ENCODE measurements around the gene SESN1.

DNA sequence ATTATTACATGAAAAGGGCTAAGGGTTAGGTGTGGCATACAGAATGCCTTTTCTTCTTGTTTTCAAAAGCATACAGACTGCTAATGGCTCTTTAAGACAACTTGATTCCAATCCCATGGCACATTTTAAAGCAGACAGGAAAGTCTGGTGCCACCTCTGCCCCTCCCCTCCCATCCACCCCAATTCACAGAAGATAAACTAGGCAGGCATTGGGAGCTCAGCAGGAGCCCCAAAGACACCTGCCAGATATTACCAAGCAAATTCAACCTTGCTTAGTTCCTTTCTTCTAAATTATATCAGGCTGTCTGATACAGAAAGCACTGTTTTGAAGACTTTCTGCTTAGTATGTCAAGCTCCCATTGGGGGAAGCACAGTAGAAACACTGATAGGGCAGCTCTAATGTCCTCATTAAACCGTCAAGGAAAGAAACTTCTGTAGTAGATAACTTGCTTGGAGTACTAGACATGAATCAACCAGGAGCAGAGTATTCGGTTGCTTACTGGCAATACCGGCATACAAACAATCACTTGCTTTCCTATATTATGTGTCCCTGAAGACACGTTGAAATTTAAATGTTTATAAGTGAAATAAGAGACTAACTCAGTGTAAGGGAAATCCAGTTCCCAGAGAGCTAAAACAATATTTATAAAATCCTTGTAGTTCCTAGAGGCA lies 13.0 kb downstream of the SESN1 start:
- TF ChIP-seq, protein P1, sequence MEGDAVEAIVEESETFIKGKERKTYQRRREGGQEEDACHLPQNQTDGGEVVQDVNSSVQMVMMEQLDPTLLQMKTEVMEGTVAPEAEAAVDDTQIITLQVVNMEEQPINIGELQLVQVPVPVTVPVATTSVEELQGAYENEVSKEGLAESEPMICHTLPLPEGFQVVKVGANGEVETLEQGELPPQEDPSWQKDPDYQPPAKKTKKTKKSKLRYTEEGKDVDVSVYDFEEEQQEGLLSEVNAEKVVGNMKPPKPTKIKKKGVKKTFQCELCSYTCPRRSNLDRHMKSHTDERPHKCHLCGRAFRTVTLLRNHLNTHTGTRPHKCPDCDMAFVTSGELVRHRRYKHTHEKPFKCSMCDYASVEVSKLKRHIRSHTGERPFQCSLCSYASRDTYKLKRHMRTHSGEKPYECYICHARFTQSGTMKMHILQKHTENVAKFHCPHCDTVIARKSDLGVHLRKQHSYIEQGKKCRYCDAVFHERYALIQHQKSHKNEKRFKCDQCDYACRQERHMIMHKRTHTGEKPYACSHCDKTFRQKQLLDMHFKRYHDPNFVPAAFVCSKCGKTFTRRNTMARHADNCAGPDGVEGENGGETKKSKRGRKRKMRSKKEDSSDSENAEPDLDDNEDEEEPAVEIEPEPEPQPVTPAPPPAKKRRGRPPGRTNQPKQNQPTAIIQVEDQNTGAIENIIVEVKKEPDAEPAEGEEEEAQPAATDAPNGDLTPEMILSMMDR (conservative IDR thresholded peaks at IDR 0.05; ENCODE audit: low read length): no peak
- TF ChIP-seq EZH2phosphoT487 (IDR thresholded peaks at IDR 0.05; ENCODE audit: borderline replicate concordance, low read depth, low read length): no peak

Data from OCI-LY7 (cell line).